Measurements from ENCODE around the gene ADAMTS14.

- TF ChIP-seq POLR2A (IDR thresholded peaks at IDR 0.05; ENCODE audit: low read depth, low read length) (no peak), POLR2AphosphoS5 (IDR thresholded peaks at IDR 0.05; ENCODE audit: low read depth, low read length) (no peak)
Measured at GRCh38 chr10:70763567-70763966, 91.3 kb downstream of the ADAMTS14 start.

All from GM12892 (cell line).